Liver (tissue), 9 donors: ENCODE results near the gene PITPNM3. TPM values are rescaled to one million over a fixed set of nuclear protein-coding genes. Genes with fewer than 3 reads are reported as not detected.

ENCODE experiments used
- DNase-seq: peaks from one replicate; pipeline ENCODE4 v3.0.0-alpha.2; 2017; ENCODE audit warnings: low spot score
- H3K27ac ChIP-seq, 2 donors: one replicate each; pipeline ENCODE4 v1.7.0; 2013; ENCODE audit warnings: inconsistent platforms in 2 of 2, low read length in 2 of 2, control low read depth in 1 of 2, low read depth in 1 of 2, mild to moderate bottlenecking in 1 of 2
- H3K27me3 ChIP-seq, 4 donors: one replicate each; pipeline versions ENCODE4 v1.6.1 to v1.7.0; 2013; ENCODE audit warnings: low read length in 3 of 4, inconsistent platforms in 1 of 4, mild to moderate bottlenecking in 1 of 4, moderate library complexity in 1 of 4; ENCODE audit not compliant: control insufficient read depth in 4 of 4, insufficient read depth in 4 of 4
- H3K36me3 ChIP-seq, 4 donors: one replicate each; pipeline versions ENCODE4 v1.6.1 to v1.7.0; 2013; ENCODE audit warnings: low read length in 3 of 4, mild to moderate bottlenecking in 3 of 4, low read depth in 1 of 4, moderate library complexity in 1 of 4; ENCODE audit not compliant: control insufficient read depth in 4 of 4, insufficient read depth in 3 of 4
- H3K4me1 ChIP-seq, 4 donors: one replicate each; pipeline versions ENCODE4 v1.6.1 to v1.7.0; 2013; ENCODE audit warnings: low read length in 3 of 4, mild to moderate bottlenecking in 3 of 4, moderate library complexity in 1 of 4; ENCODE audit not compliant: control insufficient read depth in 4 of 4, insufficient read depth in 4 of 4
- H3K4me3 ChIP-seq, 3 donors: one replicate each; pipeline versions ENCODE4 v1.6.1 to v1.7.0; 2013; ENCODE audit warnings: low read length in 3 of 3, control low read depth in 1 of 3, low read depth in 1 of 3, mild to moderate bottlenecking in 1 of 3
- H3K9ac ChIP-seq, 2 donors: one replicate each; pipeline ENCODE4 v1.7.0; 2013; ENCODE audit warnings: low read length in 2 of 2, mild to moderate bottlenecking in 2 of 2, moderate library complexity in 2 of 2, control low read depth in 1 of 2, low read depth in 1 of 2
- H3K9me3 ChIP-seq, 4 donors: one replicate each; pipeline versions ENCODE4 v1.6.1 to v1.7.0; 2013; ENCODE audit warnings: low read length in 3 of 4; ENCODE audit not compliant: control insufficient read depth in 4 of 4
- EGR1 ChIP-seq, 2 donors: IDR thresholded peaks; 2 replicates each; pipeline ENCODE4 v1.6.1; 2016 to 2018; ENCODE audit warnings: antibody characterized with exemption in 2 of 2, low read depth in 2 of 2
- FOXA1 ChIP-seq: IDR thresholded peaks from 2 replicates; pipeline ENCODE4 v1.6.1; 2016; ENCODE audit warnings: antibody characterized with exemption
- FOXA2 ChIP-seq: IDR thresholded peaks from 2 replicates; pipeline ENCODE4 v1.6.1; 2016; ENCODE audit warnings: antibody characterized with exemption
- GABPA ChIP-seq, 2 donors: IDR thresholded peaks in 1 of 2; conservative IDR thresholded peaks in 1 of 2; 2 replicates each; pipeline ENCODE4 v1.6.1; 2016; ENCODE audit warnings: antibody characterized with exemption in 2 of 2, mild to moderate bottlenecking in 1 of 2, moderate library complexity in 1 of 2
- HNF4A ChIP-seq, 2 donors: conservative IDR thresholded peaks; 2 replicates each; pipeline ENCODE4 v1.6.1; 2016; ENCODE audit warnings: antibody characterized with exemption in 2 of 2, mild to moderate bottlenecking in 2 of 2
- HNF4G ChIP-seq: IDR thresholded peaks from 2 replicates; pipeline ENCODE4 v1.6.1; 2016; ENCODE audit warnings: antibody characterized with exemption
- JUND ChIP-seq, 2 donors: IDR thresholded peaks; 2 replicates each; pipeline ENCODE4 v1.6.1; 2016; ENCODE audit warnings: antibody characterized with exemption in 2 of 2
- NR2F2 ChIP-seq: IDR thresholded peaks from 2 replicates; pipeline ENCODE4 v1.6.1; 2016; ENCODE audit warnings: antibody characterized with exemption
- RAD21 ChIP-seq, 2 donors: IDR thresholded peaks; 2 replicates each; pipeline ENCODE4 v1.6.1; 2016; ENCODE audit warnings: antibody characterized with exemption in 2 of 2, mild to moderate bottlenecking in 2 of 2
- RXRA ChIP-seq, 2 donors: IDR thresholded peaks; 2 replicates each; pipeline ENCODE4 v1.6.1; 2017 to 2018; ENCODE audit warnings: antibody characterized with exemption in 2 of 2, mild to moderate bottlenecking in 1 of 2
- SP1 ChIP-seq: IDR thresholded peaks from 2 replicates; pipeline ENCODE4 v1.6.1; 2018; ENCODE audit warnings: antibody characterized with exemption, mild to moderate bottlenecking
- TAF1 ChIP-seq: conservative IDR thresholded peaks from 2 replicates; pipeline ENCODE4 v1.6.1; 2016; ENCODE audit warnings: antibody characterized with exemption, mild to moderate bottlenecking
- YY1 ChIP-seq: IDR thresholded peaks from 2 replicates; pipeline ENCODE4 v1.6.1; 2016; ENCODE audit warnings: antibody characterized with exemption, mild to moderate bottlenecking
- WGBS: extraction: QIAGEN DNeasy Blood & Tissue Kit; methylation state at CpG from one replicate; pipeline ENCODE4 v1.1.7; 2013; 5-methylcytosine and 5-hydroxymethylcytosine counted together
- polyA plus RNA-seq, 2 donors: library from polyadenylated mRNA; stranded (reverse) in 1 of 2; unstranded in 1 of 2; fragments of 200-250 nt in 1 of 2; fragments of >200 nt in 1 of 2; fragmentation: Nextera tagmentation in 1 of 2; extraction: Ambion mirVana in 1 of 2; gene quantifications; one replicate each; pipeline versions ENCODE4 v1.2.1 to v1.2.3, GENCODE V29; 2013 to 2015
- total RNA-seq, 2 donors: library from RNA; depleted of rRNA; stranded (reverse); fragments of >200 nt; gene quantifications; one replicate each; pipeline ENCODE4 v1.2.3, GENCODE V29; 2014
- TF ChIP-seq, protein P1 (sequence below): IDR thresholded peaks from 2 replicates; pipeline ENCODE4 v1.6.1; 2016; ENCODE audit warnings: antibody characterized with exemption, mild to moderate bottlenecking
- TF ChIP-seq, protein P2 (sequence below): IDR thresholded peaks from 2 replicates; pipeline ENCODE4 v1.6.1; 2016; ENCODE audit warnings: antibody characterized with exemption
- TF ChIP-seq, protein P3 (sequence below): fragments of 150-350 bp; IDR thresholded peaks from 2 replicates; pipeline ENCODE4 v1.5.1; 2017; ENCODE audit warnings: improper control_type of control experiment, low read depth, low read length; ENCODE audit not compliant: missing input control
- TF ChIP-seq, protein P4 (sequence below): IDR thresholded peaks from 2 replicates; pipeline ENCODE4 v1.6.1; 2016; ENCODE audit warnings: antibody characterized with exemption
- TF ChIP-seq, protein P5 (sequence below): IDR thresholded peaks from 2 replicates; pipeline ENCODE4 v1.6.1; 2016; ENCODE audit warnings: antibody characterized with exemption
- donor health status: healthy.
- donor health status: healthy.
- donor health status: healthy.
- donor health status: healthy.
- donor health status: healthy.

PITPNM3 gene
- total and polyA plus RNA-seq, 4 donors, result 1.5 to 5.0 (median 1.8) TPM

DNA sequence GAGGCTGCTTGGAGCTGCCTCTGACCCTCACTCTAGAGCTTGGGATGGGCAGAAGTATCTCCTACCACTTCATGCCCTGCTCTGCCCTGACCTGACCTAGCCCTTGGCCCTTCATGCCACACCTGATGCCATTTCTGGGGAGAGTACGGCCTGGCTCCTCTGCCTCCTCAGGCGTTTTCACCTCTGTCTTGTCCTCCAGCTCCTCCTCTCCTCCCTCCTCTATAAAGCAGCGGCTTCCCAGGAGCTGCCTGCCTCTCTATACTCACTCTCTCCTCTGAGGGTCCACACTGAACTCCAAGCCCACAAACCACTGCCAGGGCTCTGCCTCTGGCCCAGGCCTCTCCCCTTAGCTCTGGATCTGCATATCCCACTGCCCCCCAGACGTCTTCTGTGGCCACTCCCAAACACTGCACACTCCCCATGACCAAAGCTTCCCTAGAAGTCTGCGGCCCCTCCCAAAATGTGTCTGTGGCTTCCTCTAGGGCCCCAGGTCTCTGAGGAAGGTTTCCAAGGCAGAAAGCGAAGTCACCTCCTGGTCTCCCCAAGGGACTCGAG, 52.6 kb downstream of the PITPNM3 start:
- Histone ChIP-seq H3K36me3 (no peaks in the 10 kb centered on the region), H3K9ac (no peak overlapping the region), H3K4me3 (no peak overlapping the region), H3K27me3 (no peaks in the 10 kb centered on the region), H3K27ac (no peak overlapping the region), H3K9me3 (no peaks in the 10 kb centered on the region), H3K4me1 (peaks cover 0 to 3% (median 0%) of the 10 kb centered on the region in 4 donors)
- WGBS, result 89% methylated on average over 7 of the region's 7 CpGs
- no peak for TF ChIP-seq SP1
- no peak for TF ChIP-seq FOXA1
- TF ChIP-seq, protein P1, sequence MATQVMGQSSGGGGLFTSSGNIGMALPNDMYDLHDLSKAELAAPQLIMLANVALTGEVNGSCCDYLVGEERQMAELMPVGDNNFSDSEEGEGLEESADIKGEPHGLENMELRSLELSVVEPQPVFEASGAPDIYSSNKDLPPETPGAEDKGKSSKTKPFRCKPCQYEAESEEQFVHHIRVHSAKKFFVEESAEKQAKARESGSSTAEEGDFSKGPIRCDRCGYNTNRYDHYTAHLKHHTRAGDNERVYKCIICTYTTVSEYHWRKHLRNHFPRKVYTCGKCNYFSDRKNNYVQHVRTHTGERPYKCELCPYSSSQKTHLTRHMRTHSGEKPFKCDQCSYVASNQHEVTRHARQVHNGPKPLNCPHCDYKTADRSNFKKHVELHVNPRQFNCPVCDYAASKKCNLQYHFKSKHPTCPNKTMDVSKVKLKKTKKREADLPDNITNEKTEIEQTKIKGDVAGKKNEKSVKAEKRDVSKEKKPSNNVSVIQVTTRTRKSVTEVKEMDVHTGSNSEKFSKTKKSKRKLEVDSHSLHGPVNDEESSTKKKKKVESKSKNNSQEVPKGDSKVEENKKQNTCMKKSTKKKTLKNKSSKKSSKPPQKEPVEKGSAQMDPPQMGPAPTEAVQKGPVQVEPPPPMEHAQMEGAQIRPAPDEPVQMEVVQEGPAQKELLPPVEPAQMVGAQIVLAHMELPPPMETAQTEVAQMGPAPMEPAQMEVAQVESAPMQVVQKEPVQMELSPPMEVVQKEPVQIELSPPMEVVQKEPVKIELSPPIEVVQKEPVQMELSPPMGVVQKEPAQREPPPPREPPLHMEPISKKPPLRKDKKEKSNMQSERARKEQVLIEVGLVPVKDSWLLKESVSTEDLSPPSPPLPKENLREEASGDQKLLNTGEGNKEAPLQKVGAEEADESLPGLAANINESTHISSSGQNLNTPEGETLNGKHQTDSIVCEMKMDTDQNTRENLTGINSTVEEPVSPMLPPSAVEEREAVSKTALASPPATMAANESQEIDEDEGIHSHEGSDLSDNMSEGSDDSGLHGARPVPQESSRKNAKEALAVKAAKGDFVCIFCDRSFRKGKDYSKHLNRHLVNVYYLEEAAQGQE, result no peak
- no peak for TF ChIP-seq YY1
- TF ChIP-seq NR2F2, result no peak
- TF ChIP-seq JUND (IDR thresholded peaks at IDR 0.05), result no peak
- TF ChIP-seq TAF1, result no peak
- TF ChIP-seq HNF4G, result no peak
- no peak for DNase-seq

DNA sequence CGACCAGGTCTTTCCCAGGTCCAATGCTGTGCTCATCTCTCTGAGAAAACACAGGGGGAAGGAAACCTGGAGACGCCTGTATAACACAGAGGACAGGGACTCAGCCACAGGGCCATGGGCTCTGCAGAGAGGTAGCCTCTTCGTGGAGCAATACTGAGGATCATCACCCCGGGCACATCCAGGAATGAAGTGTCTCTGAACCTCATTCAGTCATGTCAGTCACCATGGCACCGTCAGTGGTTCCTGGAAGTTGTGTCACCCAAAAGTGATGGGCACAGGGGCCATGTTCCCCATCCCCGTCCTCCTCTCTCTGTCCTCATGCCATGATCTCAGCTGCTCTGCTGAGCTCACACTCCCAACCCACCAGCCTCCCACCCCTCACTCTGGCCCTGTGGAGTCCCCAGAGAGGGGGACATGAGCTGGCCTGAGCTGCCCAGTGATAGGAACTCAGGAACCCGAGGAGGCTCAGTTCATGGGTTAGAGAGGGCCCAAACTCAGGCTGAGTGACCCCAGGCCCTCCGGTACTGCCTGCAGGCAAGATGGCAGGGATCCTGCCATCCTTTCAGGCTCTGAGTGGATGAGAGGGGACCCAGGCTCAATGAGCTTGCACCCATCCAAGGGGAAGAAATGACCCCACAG, 53.4 kb downstream of the PITPNM3 start:
- no peak overlapping the region for H3K4me3 ChIP-seq
- no peak overlapping the region for H3K9ac ChIP-seq
- TF ChIP-seq, protein P1, result no peak
- TF ChIP-seq, protein P2, sequence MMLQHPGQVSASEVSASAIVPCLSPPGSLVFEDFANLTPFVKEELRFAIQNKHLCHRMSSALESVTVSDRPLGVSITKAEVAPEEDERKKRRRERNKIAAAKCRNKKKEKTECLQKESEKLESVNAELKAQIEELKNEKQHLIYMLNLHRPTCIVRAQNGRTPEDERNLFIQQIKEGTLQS, result no peak
- TF ChIP-seq HNF4G (no peak), TAF1 (no peak), YY1 (no peak), RAD21 (IDR thresholded peaks at IDR 0.05) (no peak), NR2F2 (no peak), JUND (IDR thresholded peaks at IDR 0.05) (no peak), HNF4A (conservative IDR thresholded peaks at IDR 0.05) (no peak), FOXA2 (no peak), EGR1 (IDR thresholded peaks at IDR 0.05; ENCODE audit: low read depth in 2 of 2) (no peak), FOXA1 (no peak), RXRA (IDR thresholded peaks at IDR 0.05) (no peak), GABPA (IDR thresholded peaks at IDR 0.05 in 1 of 2, conservative IDR thresholded peaks at IDR 0.05 in 1 of 2) (no peak), SP1 (no peak)
- TF ChIP-seq, protein P3, sequence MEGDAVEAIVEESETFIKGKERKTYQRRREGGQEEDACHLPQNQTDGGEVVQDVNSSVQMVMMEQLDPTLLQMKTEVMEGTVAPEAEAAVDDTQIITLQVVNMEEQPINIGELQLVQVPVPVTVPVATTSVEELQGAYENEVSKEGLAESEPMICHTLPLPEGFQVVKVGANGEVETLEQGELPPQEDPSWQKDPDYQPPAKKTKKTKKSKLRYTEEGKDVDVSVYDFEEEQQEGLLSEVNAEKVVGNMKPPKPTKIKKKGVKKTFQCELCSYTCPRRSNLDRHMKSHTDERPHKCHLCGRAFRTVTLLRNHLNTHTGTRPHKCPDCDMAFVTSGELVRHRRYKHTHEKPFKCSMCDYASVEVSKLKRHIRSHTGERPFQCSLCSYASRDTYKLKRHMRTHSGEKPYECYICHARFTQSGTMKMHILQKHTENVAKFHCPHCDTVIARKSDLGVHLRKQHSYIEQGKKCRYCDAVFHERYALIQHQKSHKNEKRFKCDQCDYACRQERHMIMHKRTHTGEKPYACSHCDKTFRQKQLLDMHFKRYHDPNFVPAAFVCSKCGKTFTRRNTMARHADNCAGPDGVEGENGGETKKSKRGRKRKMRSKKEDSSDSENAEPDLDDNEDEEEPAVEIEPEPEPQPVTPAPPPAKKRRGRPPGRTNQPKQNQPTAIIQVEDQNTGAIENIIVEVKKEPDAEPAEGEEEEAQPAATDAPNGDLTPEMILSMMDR, result no peak
- TF ChIP-seq, protein P4, sequence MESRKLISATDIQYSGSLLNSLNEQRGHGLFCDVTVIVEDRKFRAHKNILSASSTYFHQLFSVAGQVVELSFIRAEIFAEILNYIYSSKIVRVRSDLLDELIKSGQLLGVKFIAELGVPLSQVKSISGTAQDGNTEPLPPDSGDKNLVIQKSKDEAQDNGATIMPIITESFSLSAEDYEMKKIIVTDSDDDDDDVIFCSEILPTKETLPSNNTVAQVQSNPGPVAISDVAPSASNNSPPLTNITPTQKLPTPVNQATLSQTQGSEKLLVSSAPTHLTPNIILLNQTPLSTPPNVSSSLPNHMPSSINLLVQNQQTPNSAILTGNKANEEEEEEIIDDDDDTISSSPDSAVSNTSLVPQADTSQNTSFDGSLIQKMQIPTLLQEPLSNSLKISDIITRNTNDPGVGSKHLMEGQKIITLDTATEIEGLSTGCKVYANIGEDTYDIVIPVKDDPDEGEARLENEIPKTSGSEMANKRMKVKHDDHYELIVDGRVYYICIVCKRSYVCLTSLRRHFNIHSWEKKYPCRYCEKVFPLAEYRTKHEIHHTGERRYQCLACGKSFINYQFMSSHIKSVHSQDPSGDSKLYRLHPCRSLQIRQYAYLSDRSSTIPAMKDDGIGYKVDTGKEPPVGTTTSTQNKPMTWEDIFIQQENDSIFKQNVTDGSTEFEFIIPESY, result no peak
- TF ChIP-seq, protein P5, sequence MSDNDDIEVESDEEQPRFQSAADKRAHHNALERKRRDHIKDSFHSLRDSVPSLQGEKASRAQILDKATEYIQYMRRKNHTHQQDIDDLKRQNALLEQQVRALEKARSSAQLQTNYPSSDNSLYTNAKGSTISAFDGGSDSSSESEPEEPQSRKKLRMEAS, result no peak
- no peaks in the 10 kb centered on the region for H3K9me3 ChIP-seq
- no peaks in the 10 kb centered on the region for H3K27me3 ChIP-seq
- peaks cover 0 to 3% (median 0%) of the 10 kb centered on the region in 4 donors for H3K4me1 ChIP-seq
- no peaks in the 10 kb centered on the region for H3K36me3 ChIP-seq
- DNase-seq, result no peak
- WGBS, result 92% methylated on average over 8 of the region's 8 CpGs
- no peak overlapping the region for H3K27ac ChIP-seq
